ENCODE results near the gene C1orf21.

DNA sequence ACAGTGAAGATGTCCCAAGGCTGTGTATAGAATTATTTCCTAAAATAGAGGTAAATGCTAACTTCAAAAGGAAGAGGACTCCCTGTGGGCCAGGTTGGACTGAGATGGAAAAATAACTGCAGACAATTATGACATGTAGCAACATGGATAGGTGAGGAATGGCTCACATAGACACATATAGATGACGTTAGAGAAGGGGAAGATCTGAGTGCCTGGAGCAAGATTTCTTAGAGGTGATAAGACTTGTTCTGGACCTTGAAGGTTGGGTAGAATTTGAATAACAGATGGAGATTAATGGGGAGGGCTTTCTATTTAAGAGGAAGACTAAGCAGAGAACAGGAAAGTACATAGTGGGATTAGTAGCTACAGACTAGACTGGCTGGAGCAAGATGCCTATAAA, 76.9 kb downstream of the C1orf21 start:
- TF ChIP-seq, protein P1, sequence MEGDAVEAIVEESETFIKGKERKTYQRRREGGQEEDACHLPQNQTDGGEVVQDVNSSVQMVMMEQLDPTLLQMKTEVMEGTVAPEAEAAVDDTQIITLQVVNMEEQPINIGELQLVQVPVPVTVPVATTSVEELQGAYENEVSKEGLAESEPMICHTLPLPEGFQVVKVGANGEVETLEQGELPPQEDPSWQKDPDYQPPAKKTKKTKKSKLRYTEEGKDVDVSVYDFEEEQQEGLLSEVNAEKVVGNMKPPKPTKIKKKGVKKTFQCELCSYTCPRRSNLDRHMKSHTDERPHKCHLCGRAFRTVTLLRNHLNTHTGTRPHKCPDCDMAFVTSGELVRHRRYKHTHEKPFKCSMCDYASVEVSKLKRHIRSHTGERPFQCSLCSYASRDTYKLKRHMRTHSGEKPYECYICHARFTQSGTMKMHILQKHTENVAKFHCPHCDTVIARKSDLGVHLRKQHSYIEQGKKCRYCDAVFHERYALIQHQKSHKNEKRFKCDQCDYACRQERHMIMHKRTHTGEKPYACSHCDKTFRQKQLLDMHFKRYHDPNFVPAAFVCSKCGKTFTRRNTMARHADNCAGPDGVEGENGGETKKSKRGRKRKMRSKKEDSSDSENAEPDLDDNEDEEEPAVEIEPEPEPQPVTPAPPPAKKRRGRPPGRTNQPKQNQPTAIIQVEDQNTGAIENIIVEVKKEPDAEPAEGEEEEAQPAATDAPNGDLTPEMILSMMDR (IDR thresholded peaks at IDR 0.05; ENCODE audit: extremely low read depth in 1 of 2, insufficient read depth in 1 of 2, low read depth in 1 of 2, low read length in 2 of 2) = no peak
- TF ChIP-seq POLR2A (IDR thresholded peaks at IDR 0.05; ENCODE audit: low read depth, low read length) (no peak), POLR2AphosphoS5 (IDR thresholded peaks at IDR 0.05; ENCODE audit: insufficient read depth, low read depth, low read length) (no peak)
